PC-3 (cell line): ENCODE data around the gene ETFA. TPM values are rescaled to one million over a fixed set of nuclear protein-coding genes. Genes with fewer than 3 reads are reported as not detected.

Experiments
- ATAC-seq: fragments of 200-7000 bp; cut with Tn5 transposase; 2 replicates; pipeline ENCODE4 v1.9.1; 2020; ENCODE audit warnings: mild to moderate bottlenecking, moderate library complexity
- BruUV-seq: library from RNA; stranded (reverse); fragments of 400-500 nt; replicated peaks from 2 replicates; lab custom pipeline; 2021; lab: Mats Ljungman, UMichigan
- CTCF ChIA-PET: fragments of 300-600 bp; sonication (Branson Sonifier 250); formaldehyde crosslinking; loops from one replicate; lab custom pipeline; 2022; ENCODE audit warnings: antibody characterized with exemption; lab: Charles Lee
- POLR2A ChIA-PET: fragments of 300-600 bp; sonication (Branson Sonifier 250); formaldehyde crosslinking; loops from one replicate; lab custom pipeline; 2022; ENCODE audit warnings: antibody characterized with exemption; ENCODE audit not compliant: unreplicated experiment; lab: Charles Lee
- DNase-seq: peaks from one replicate; pipeline ENCODE4 v3.0.0-alpha.2; 2015
- H2AFZ ChIP-seq: fragments of 300-600 bp; sonication (generic); 2 replicates; pipeline ENCODE4 v1.6.0; 2016; ENCODE audit warnings: antibody characterized with exemption, low read length
- H3F3A ChIP-seq: fragments of 300-600 bp; sonication (generic); one replicate; pipeline ENCODE4 v1.6.0; 2017; ENCODE audit warnings: antibody characterized with exemption, low read length, control low read depth, mild to moderate bottlenecking; ENCODE audit not compliant: unreplicated experiment
- H3K27ac ChIP-seq: fragments of 300-600 bp; sonication (generic); 2 replicates; pipeline ENCODE4 v1.5.1; 2016; ENCODE audit warnings: mild to moderate bottlenecking, low read length
- H3K27me3 ChIP-seq: fragments of 300-600 bp; sonication (generic); 2 replicates; pipeline ENCODE4 v1.6.1; 2016; ENCODE audit warnings: low read length, mixed read lengths
- H3K36me3 ChIP-seq: fragments of 300-600 bp; sonication (generic); 2 replicates; pipeline ENCODE4 v1.6.1; 2016; ENCODE audit warnings: low read depth, mixed run types, low read length, mixed read lengths
- H3K4me1 ChIP-seq: fragments of 300-600 bp; sonication (generic); 2 replicates; pipeline ENCODE4 v1.5.1; 2016; ENCODE audit warnings: low read length; ENCODE audit not compliant: insufficient read depth
- H3K4me2 ChIP-seq: fragments of 300-600 bp; sonication (generic); 2 replicates; pipeline ENCODE4 v1.6.0; 2016; ENCODE audit warnings: low read length
- H3K4me3 ChIP-seq: fragments of 300-600 bp; sonication (generic); 2 replicates; pipeline ENCODE4 v1.5.1; 2016; ENCODE audit warnings: mild to moderate bottlenecking, low read length, mixed read lengths
- H3K79me2 ChIP-seq: fragments of 300-600 bp; sonication (generic); 2 replicates; pipeline ENCODE4 v1.6.1; 2017; ENCODE audit warnings: low read length, mixed read lengths
- H3K9ac ChIP-seq: fragments of 300-600 bp; sonication (generic); 2 replicates; pipeline ENCODE4 v1.6.0; 2016; ENCODE audit warnings: mild to moderate bottlenecking, low read length
- H3K9me2 ChIP-seq: fragments of 300-600 bp; sonication (generic); replicated peaks from 2 replicates; pipeline ENCODE4 v1.6.1; 2016; ENCODE audit warnings: mixed run types, low read length, mixed read lengths
- H3K9me3 ChIP-seq: fragments of 300-600 bp; sonication (generic); 2 replicates; pipeline ENCODE4 v1.6.1; 2016; ENCODE audit warnings: low read length, mixed read lengths
- H4K20me1 ChIP-seq: fragments of 300-600 bp; sonication (generic); 2 replicates; pipeline ENCODE4 v1.6.1; 2016; ENCODE audit warnings: low read length, mixed read lengths
- CTCF ChIP-seq: fragments of 300-600 bp; sonication (generic); conservative IDR thresholded peaks from 2 replicates; pipeline ENCODE4 v1.5.1; 2017; ENCODE audit warnings: antibody characterized with exemption, low read depth, mild to moderate bottlenecking, low read length
- EZH2 ChIP-seq: fragments of 300-600 bp; sonication (generic); IDR thresholded peaks from one replicate; pipeline ENCODE4 v1.6.1; 2017; ENCODE audit warnings: antibody characterized with exemption, mild to moderate bottlenecking, low read length; ENCODE audit not compliant: unreplicated experiment
- EZH2phosphoT487 ChIP-seq: fragments of 300-600 bp; sonication (generic); IDR thresholded peaks from 2 replicates; pipeline ENCODE4 v1.6.1; 2018; ENCODE audit warnings: mild to moderate bottlenecking, antibody characterized with exemption, low read length, borderline replicate concordance
- intact Hi-C: fragments of 100-400 bp; cut with micrococcal nuclease; formaldehyde crosslinking; loops from 2 replicates; pipeline ENCODE4 v1.9.0; 2023
- total RNA-seq: library from RNA; depleted of rRNA; stranded (reverse); fragments of >200 nt; gene quantifications from 2 replicates; pipeline ENCODE4 v1.2.3, GENCODE V29; 2014

Gene ETFA
- total RNA-seq, 1 experiment from 2014 or later: 160 TPM

GRCh38 chr15:76209523-76209922 lies 101.7 kb downstream of the ETFA start:
- no peak for ATAC-seq
- no TSS peak for BruUV-seq
- no peaks in the 10 kb centered on the region for H3K27me3 ChIP-seq
- CTCF ChIA-PET: no interaction called here
- H3K27ac ChIP-seq: no peak overlapping the region
- intact Hi-C loops: no loop called here
- no peak overlapping the region for H3K4me2 ChIP-seq
- POLR2A ChIA-PET: no interaction called here
- H3K9me3 ChIP-seq: no peaks in the 10 kb centered on the region
- H4K20me1 ChIP-seq: no peaks in the 10 kb centered on the region
- H3K4me1 ChIP-seq: no peaks in the 10 kb centered on the region
- no peaks in the 10 kb centered on the region for H3K36me3 ChIP-seq
- no peak for DNase-seq
- TF ChIP-seq CTCF (no peak), EZH2 (no peak), EZH2phosphoT487 (no peak)
- H3K9ac ChIP-seq: no peak overlapping the region
- no peaks in the 10 kb centered on the region for H3F3A ChIP-seq
- H2AFZ ChIP-seq: no peak overlapping the region
- H3K9me2 ChIP-seq: no peaks in the 10 kb centered on the region
- no peak overlapping the region for H3K4me3 ChIP-seq
- H3K79me2 ChIP-seq: no peaks in the 10 kb centered on the region

GRCh38 chr15:76208786-76209424 lies 102.4 kb downstream of the ETFA start:
- no peak overlapping the region for H3K4me3 ChIP-seq
- no peaks in the 10 kb centered on the region for H3F3A ChIP-seq
- no peak overlapping the region for H3K9ac ChIP-seq
- H3K4me1 ChIP-seq: no peaks in the 10 kb centered on the region
- ChIA-PET CTCF (no interaction called here), POLR2A (no interaction called here)
- no peak for DNase-seq
- H3K27me3 ChIP-seq: no peaks in the 10 kb centered on the region
- BruUV-seq: no TSS peak
- no peak overlapping the region for H3K4me2 ChIP-seq
- TF ChIP-seq CTCF (no peak), EZH2 (no peak), EZH2phosphoT487 (no peak)
- intact Hi-C loops: no loop called here
- H3K79me2 ChIP-seq: no peaks in the 10 kb centered on the region
- H3K9me2 ChIP-seq: no peaks in the 10 kb centered on the region
- H3K27ac ChIP-seq: no peak overlapping the region
- no peak overlapping the region for H2AFZ ChIP-seq
- H3K36me3 ChIP-seq: no peaks in the 10 kb centered on the region
- no peak for ATAC-seq
- H4K20me1 ChIP-seq: no peaks in the 10 kb centered on the region
- H3K9me3 ChIP-seq: no peaks in the 10 kb centered on the region

- ChIA-PET POLR2A (no interaction called here), CTCF (no interaction called here)
- Histone ChIP-seq H3K4me3 (no peak overlapping the region), H3K4me1 (no peaks in the 10 kb centered on the region), H3K4me2 (no peak overlapping the region), H3K9me3 (no peaks in the 10 kb centered on the region), H3K9ac (no peak overlapping the region), H4K20me1 (no peaks in the 10 kb centered on the region), H3K36me3 (no peaks in the 10 kb centered on the region), H3K27ac (no peak overlapping the region), H3K27me3 (no peaks in the 10 kb centered on the region), H3K9me2 (no peaks in the 10 kb centered on the region), H3K79me2 (no peaks in the 10 kb centered on the region), H2AFZ (no peak overlapping the region), H3F3A (no peaks in the 10 kb centered on the region)
- no peak for ATAC-seq
- no peak for DNase-seq
- intact Hi-C loops: no loop called here
- TF ChIP-seq CTCF (no peak), EZH2phosphoT487 (no peak), EZH2 (no peak)
- no TSS peak for BruUV-seq
Measured at GRCh38 chr15:76208084-76208785, 103.0 kb downstream of the ETFA start.
